GM12891 (cell line): ENCODE results near the gene MEF2C.

Experiments used
- POLR2A ChIP-seq: IDR thresholded peaks from 2 replicates; pipeline ENCODE4 v1.6.1; 2011; ENCODE audit warnings: low read depth, low read length, control low read depth
- POU2F2 ChIP-seq: IDR thresholded peaks from 2 replicates; pipeline ENCODE4 v1.6.1; 2011; ENCODE audit warnings: low read depth, mild to moderate bottlenecking, control low read depth, low read length, moderate library complexity
- TAF1 ChIP-seq: IDR thresholded peaks from 2 replicates; pipeline ENCODE4 v1.6.1; 2011; ENCODE audit warnings: low read depth, low read length, control low read depth

GRCh38 chr5:88846434-88846833 is 36.5 kb downstream of the MEF2C start:
- TF ChIP-seq POLR2A, result no peak
- TF ChIP-seq TAF1, result no peak
- TF ChIP-seq POU2F2, result no peak
